Measurements from ENCODE around the gene BRWD1. TPM values are rescaled to one million over a fixed set of nuclear protein-coding genes. Genes with fewer than 3 reads are reported as not detected.
A peak's percentile ranks its signal among the peaks of the same experiment; 100 is the strongest.

The BRWD1 gene
- total and polyA plus RNA-seq, 2 of the 13 experiments (the other 11 are each of a cell fraction or from before 2014, with no cell fraction given), result 13.9 to 28.0 TPM

- TF ChIP-seq ZNF512B (CRISPR knock-in tag; IDR thresholded peaks at IDR 0.05; ENCODE audit: borderline replicate concordance) (no peak), TARDBP (CRISPR knock-in tag; IDR thresholded peaks at IDR 0.05) (peak; percentile 20; the same call in 1 of the 2 replicates), TFDP1 (CRISPR knock-in tag; IDR thresholded peaks at IDR 0.05; ENCODE audit: borderline replicate concordance) (peak; percentile 79; the same call in 1 of the 2 replicates), ZNF180 (CRISPR knock-in tag; IDR thresholded peaks at IDR 0.05; ENCODE audit: borderline replicate concordance, low read depth) (no peak), TEF (CRISPR knock-in tag; IDR thresholded peaks at IDR 0.05) (no peak), THAP9 (CRISPR knock-in tag; IDR thresholded peaks at IDR 0.05; ENCODE audit: borderline replicate concordance) (0 out of 2 replicates have a peak, but pooled peaks have one; percentile 16), NFE2L1 (CRISPR knock-in tag; IDR thresholded peaks at IDR 0.05; ENCODE audit: borderline replicate concordance) (0 out of 2 replicates have a peak, but pooled peaks have one; percentile 28), ZFP1 (CRISPR knock-in tag; IDR thresholded peaks at IDR 0.05) (no peak; the same call in 1 of the 2 replicates), ZNF543 (CRISPR knock-in tag; IDR thresholded peaks at IDR 0.05) (peak; percentile 100), SPEN (CRISPR knock-in tag; IDR thresholded peaks at IDR 0.05; ENCODE audit: low read depth) (peak; percentile 69; the same call in 1 of the 2 replicates), ZBTB34 (CRISPR knock-in tag; IDR thresholded peaks at IDR 0.05) (no peak), NR2F2 (IDR thresholded peaks at IDR 0.05; ENCODE audit: borderline replicate concordance, low read depth) (no peak), NCOA5 (CRISPR knock-in tag; IDR thresholded peaks at IDR 0.05) (no peak), POLR2AphosphoS2 (IDR thresholded peaks at IDR 0.05; ENCODE audit: low read depth, low read length) (0 out of 2 replicates have a peak, but pooled peaks have one; percentile 93), MATR3 (CRISPR knock-in tag; IDR thresholded peaks at IDR 0.05) (no peak), GZF1 (CRISPR knock-in tag; IDR thresholded peaks at IDR 0.05) (0 out of 2 replicates have a peak, but pooled peaks have one; percentile 83), U2AF2 (IDR thresholded peaks at IDR 0.05; ENCODE audit: low read depth, low read length) (no peak), ZNF780A (CRISPR knock-in tag; IDR thresholded peaks at IDR 0.05) (peak; percentile 43; the same call in 1 of the 2 replicates), ZNF354B (CRISPR knock-in tag; IDR thresholded peaks at IDR 0.05) (no peak), JUN (CRISPR knock-in tag; IDR thresholded peaks at IDR 0.05) (peak; percentile 55; the same call in 1 of the 2 replicates), FOXK2 (IDR thresholded peaks at IDR 0.05) (no peak)
These were observed 130.0 kb downstream of the BRWD1 start, which contains the start of gene PSMG1 (continued) for GRCh38 chr21:39183272-39184049.
